Fibroblast of skin of left quadriceps (primary cell): Measurements from ENCODE around the gene NHLRC2.
"Not testable (repeated sequence)": the region's sequence is repeated elsewhere in the genome, so short reads cannot be mapped to it uniquely, and the experiment has no call there.

ENCODE experiments used
- DNase-seq, 2 experiments: peaks; one replicate each; pipeline ENCODE4 v3.0.0-alpha.2; 2013; ENCODE audit warnings: low read depth in 2 of 2

Gene NHLRC2

GRCh38 chr10:113854013-113854760 is at the start of gene NHLRC2, which contains the start of gene DCLRE1A:
Gene NHLRC2 (plus strand): TSS chr10:113854661. CDS start chr10:113854873, 212 bp downstream.
Gene DCLRE1A (minus strand): TSS chr10:113854082. CDS start chr10:113853182, 900 bp downstream.
- peak; percentile 63 to 65 for DNase-seq

- DNase-seq = no peak
Measured at GRCh38 chr10:113806503-113806902, 48.0 kb upstream of the NHLRC2 start.

- no peak for DNase-seq
Measured at GRCh38 chr10:113808168-113808567, 46.3 kb upstream of the NHLRC2 start.

- not testable (repeated sequence) for DNase-seq
Measured at GRCh38 chr10:113814700-113815099, 39.8 kb upstream of the NHLRC2 start.

GRCh38 chr10:113819989-113820388 is 34.5 kb upstream of the NHLRC2 start:
- no peak for DNase-seq

- DNase-seq = no peak
Measured at GRCh38 chr10:113820507-113820906, 34.0 kb upstream of the NHLRC2 start.

GRCh38 chr10:113821306-113821705 is 33.2 kb upstream of the NHLRC2 start:
- DNase-seq = not testable (repeated sequence)

GRCh38 chr10:113822174-113822573 is 32.3 kb upstream of the NHLRC2 start:
- DNase-seq = no peak

- DNase-seq = no peak
Measured at GRCh38 chr10:113823389-113823788, 31.1 kb upstream of the NHLRC2 start.

- no peak for DNase-seq
Measured at GRCh38 chr10:113825791-113826190, 28.7 kb upstream of the NHLRC2 start.

- DNase-seq = not testable (repeated sequence)
Measured at GRCh38 chr10:113828567-113828966, 25.9 kb upstream of the NHLRC2 start.

GRCh38 chr10:113842171-113842570 is 12.3 kb upstream of the NHLRC2 start:
- no peak for DNase-seq

GRCh38 chr10:113843972-113844485 is 10.4 kb upstream of the NHLRC2 start:
- DNase-seq = no peak

- DNase-seq = no peak
Measured at GRCh38 chr10:113846036-113846435, 8.4 kb upstream of the NHLRC2 start.

- no peak for DNase-seq
Measured at GRCh38 chr10:113849140-113849803, 5.2 kb upstream of the NHLRC2 start.

- DNase-seq = no peak
Measured at GRCh38 chr10:113849946-113850345, 4.5 kb upstream of the NHLRC2 start.

GRCh38 chr10:113853578-113854012 is 866 bp upstream of the NHLRC2 start:
- no peak for DNase-seq

GRCh38 chr10:113854761-113855588 is 514 bp downstream of the NHLRC2 start:
- peak in 1 of 2 experiments; percentile 8 for DNase-seq

GRCh38 chr10:113856563-113856962 is 2.1 kb downstream of the NHLRC2 start:
- DNase-seq = no peak

- DNase-seq = no peak
Measured at GRCh38 chr10:113857210-113857609, 2.7 kb downstream of the NHLRC2 start.

GRCh38 chr10:113858541-113858940 is 4.1 kb downstream of the NHLRC2 start:
- no peak for DNase-seq

- no peak for DNase-seq
Measured at GRCh38 chr10:113859261-113859660, 4.8 kb downstream of the NHLRC2 start.
